ENCODE results near the gene PPP4R3A. TPM values are rescaled to one million over a fixed set of nuclear protein-coding genes. Genes with fewer than 3 reads are reported as not detected.

PPP4R3A gene
- total RNA-seq, 4 donors from 2014 or later, result 89.7 to 108 (median 95.7) TPM

- intact Hi-C loops (cut with DNase I), result no loop called here
- no peaks in the 10 kb centered on the region for H3K27me3 ChIP-seq
- 63 to 72% methylated on average over 3 of the region's 3 CpGs for WGBS, 2 donors
- peaks cover 49 to 65% of the 10 kb centered on the region in 2 donors for H3K4me1 ChIP-seq
- no peak for TF ChIP-seq POLR2A (IDR thresholded peaks at IDR 0.05)
- TF ChIP-seq CTCF (IDR thresholded peaks at IDR 0.05), result no peak
- no peak overlapping the region for H3K27ac ChIP-seq
- no peaks in the 10 kb centered on the region for H3K36me3 ChIP-seq
- H3K4me3 ChIP-seq (replicated peaks in 1 of 3), result no peak overlapping the region
- DNase-seq, result no peak
- H3K9me3 ChIP-seq, result no peaks in the 10 kb centered on the region
Measured at GRCh38 chr14:91493169-91493568, 16.9 kb downstream of the PPP4R3A start.

- Histone ChIP-seq H3K27me3 (no peaks in the 10 kb centered on the region), H3K4me1 (no peaks in the 10 kb centered on the region), H3K9me3 (no peaks in the 10 kb centered on the region), H3K36me3 (peaks cover 24 to 42% of the 10 kb centered on the region in 2 donors), H3K27ac (no peak overlapping the region), H3K4me3 (replicated peaks in 1 of 3) (no peak overlapping the region)
- WGBS, 2 donors, result 71 to 74% methylated on average over 2 of the region's 2 CpGs
- intact Hi-C loops (cut with DNase I), result no loop called here
- TF ChIP-seq CTCF (IDR thresholded peaks at IDR 0.05) (no peak), POLR2A (IDR thresholded peaks at IDR 0.05) (no peak)
- DNase-seq, result no peak
Measured at GRCh38 chr14:91484744-91485143, 25.4 kb downstream of the PPP4R3A start.

GRCh38 chr14:91484186-91484585 is 25.9 kb downstream of the PPP4R3A start:
- intact Hi-C loops (cut with DNase I), result no loop called here
- TF ChIP-seq POLR2A (IDR thresholded peaks at IDR 0.05) (no peak), CTCF (IDR thresholded peaks at IDR 0.05) (no peak)
- 84 to 94% methylated on average over 3 of the region's 3 CpGs for WGBS, 2 donors
- no peaks in the 10 kb centered on the region for H3K9me3 ChIP-seq
- no peaks in the 10 kb centered on the region for H3K4me1 ChIP-seq
- H3K4me3 ChIP-seq (replicated peaks in 1 of 3), result no peak overlapping the region
- no peak overlapping the region for H3K27ac ChIP-seq
- peaks cover 24 to 46% of the 10 kb centered on the region in 2 donors for H3K36me3 ChIP-seq
- no peak for DNase-seq
- H3K27me3 ChIP-seq, result no peaks in the 10 kb centered on the region

GRCh38 chr14:91482263-91483013 is 27.7 kb downstream of the PPP4R3A start:
- Histone ChIP-seq H3K4me1 (peaks cover 0 to 7% of the 10 kb centered on the region in 2 donors), H3K9me3 (no peaks in the 10 kb centered on the region), H3K4me3 (replicated peaks in 1 of 3) (no peak overlapping the region), H3K27me3 (no peaks in the 10 kb centered on the region), H3K27ac (no peak overlapping the region), H3K36me3 (peaks cover 24 to 46% of the 10 kb centered on the region in 2 donors)
- no peak for DNase-seq
- WGBS, 2 donors, result 84 to 85% methylated on average over 2 of the region's 2 CpGs
- intact Hi-C loops (cut with DNase I), result no loop called here
- TF ChIP-seq CTCF (IDR thresholded peaks at IDR 0.05) (no peak), POLR2A (IDR thresholded peaks at IDR 0.05) (no peak)

- intact Hi-C loops (cut with DNase I), result no loop called here
- 93 to 99% methylated on average over 3 of the region's 3 CpGs for WGBS, 2 donors
Measured at GRCh38 chr14:91477388-91477787, 32.7 kb downstream of the PPP4R3A start.

More at GRCh38 chr14:91477388-91477787, 32.7 kb downstream of the PPP4R3A start:
- H3K4me1 ChIP-seq, result peaks cover 0 to 7% of the 10 kb centered on the region in 2 donors
- H3K4me3 ChIP-seq (replicated peaks in 1 of 3), result no peak overlapping the region
- no peak for DNase-seq
- no peak for TF ChIP-seq POLR2A (IDR thresholded peaks at IDR 0.05)
- TF ChIP-seq CTCF (IDR thresholded peaks at IDR 0.05), result no peak
- H3K27me3 ChIP-seq, result no peaks in the 10 kb centered on the region
- H3K9me3 ChIP-seq, result no peaks in the 10 kb centered on the region
- no peak overlapping the region for H3K27ac ChIP-seq
- H3K36me3 ChIP-seq, result peaks cover 52 to 58% of the 10 kb centered on the region in 2 donors

Measured in thyroid gland (tissue), 4 donors.